Measurements from ENCODE around the gene SLIT1.
A peak's percentile ranks its signal among the peaks of the same experiment; 100 is the strongest.

The SLIT1 gene

GRCh38 chr10:97060441-97061084 is 125.2 kb downstream of the SLIT1 start:
- DNase-seq: no peak

DNA sequence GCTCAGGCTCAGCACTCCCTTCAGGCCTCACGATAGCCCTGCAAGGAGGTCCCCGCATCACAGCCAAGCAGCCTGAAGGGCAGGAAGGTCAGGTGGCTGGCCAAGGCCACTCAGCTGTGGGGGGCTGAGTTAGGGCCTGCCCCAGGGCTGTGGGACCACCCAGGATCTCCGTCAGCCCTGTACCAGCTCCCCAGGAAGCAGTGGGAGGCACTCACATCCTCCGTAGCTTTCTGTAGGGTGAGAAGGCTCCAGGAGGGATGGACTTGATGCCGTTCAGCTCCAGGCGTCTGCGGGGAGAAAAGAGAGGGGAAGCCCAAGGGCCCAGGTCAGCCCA is 125.9 kb downstream of the SLIT1 start:
- no peak for DNase-seq

- DNase-seq: no peak
Measured at GRCh38 chr10:97059006-97059871, 126.5 kb downstream of the SLIT1 start.

DNA sequence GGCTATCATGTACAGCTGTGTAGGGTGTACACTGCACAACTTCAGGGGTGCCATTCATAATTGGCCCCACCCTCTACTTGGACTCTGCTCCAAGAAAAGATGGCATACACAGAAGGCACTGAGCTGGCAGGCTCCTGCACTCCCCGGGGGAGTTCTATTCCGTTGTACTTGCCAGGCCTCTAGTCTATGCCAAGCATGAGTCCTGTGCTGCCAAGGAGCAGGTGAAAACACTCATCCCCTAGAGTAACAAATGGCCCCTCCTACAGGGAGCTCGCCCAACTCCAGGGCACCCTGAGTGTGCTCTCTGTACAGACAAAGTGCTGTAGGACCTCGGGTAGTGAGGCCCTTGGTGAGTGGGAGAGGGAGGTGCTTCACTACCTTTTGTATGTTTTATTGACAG is 127.2 kb downstream of the SLIT1 start:
- DNase-seq: no peak

GRCh38 chr10:97057491-97058235 is 128.1 kb downstream of the SLIT1 start:
- no peak for DNase-seq

- DNase-seq: no peak
Measured at GRCh38 chr10:97056003-97056630, 129.6 kb downstream of the SLIT1 start.

DNA sequence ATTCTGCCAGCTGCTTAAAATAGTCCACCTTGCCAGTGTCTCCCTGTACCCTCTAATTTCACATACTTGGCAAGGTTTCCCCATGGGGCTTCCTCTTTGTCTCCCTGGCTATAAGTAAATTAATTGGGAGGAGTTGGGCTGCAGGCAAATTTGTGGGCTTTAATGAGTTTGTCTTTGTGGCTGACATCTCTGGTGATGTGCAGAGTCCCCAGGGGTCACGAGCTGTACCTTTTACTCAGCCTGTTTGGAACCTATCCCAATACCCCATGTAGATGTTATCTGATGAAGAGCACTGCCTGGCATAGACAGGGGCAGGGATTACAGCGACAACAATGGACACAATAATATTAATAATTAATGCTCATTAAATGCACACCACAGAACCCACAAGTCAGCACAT is 132.5 kb downstream of the SLIT1 start:
- DNase-seq: peak; percentile 20

DNA sequence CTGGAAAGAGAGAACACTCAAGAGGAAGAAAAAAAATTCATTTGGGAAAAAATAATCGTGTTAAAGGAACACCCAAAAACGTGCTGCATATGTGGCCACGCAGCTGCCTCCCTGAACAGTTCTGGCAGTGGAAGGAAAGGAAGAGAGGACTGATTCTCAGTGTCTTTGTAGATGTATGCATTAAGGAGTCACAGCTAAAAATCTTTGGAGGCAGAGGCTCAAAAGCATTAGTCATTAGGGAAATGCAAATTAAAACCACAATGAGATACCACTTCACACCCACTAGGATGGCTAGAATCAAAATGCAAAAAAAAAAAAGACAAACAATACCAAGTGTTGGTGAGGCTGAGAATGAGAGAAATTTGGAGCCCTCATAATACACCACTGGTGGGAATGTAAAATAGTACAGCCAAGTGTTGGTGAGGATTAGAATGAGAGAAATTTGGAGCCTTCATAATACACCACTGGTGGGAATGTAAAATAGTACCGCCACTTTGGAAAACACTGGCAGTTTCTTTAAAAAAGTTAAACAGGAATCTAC is 134.7 kb downstream of the SLIT1 start:
- no peak for DNase-seq

DNA sequence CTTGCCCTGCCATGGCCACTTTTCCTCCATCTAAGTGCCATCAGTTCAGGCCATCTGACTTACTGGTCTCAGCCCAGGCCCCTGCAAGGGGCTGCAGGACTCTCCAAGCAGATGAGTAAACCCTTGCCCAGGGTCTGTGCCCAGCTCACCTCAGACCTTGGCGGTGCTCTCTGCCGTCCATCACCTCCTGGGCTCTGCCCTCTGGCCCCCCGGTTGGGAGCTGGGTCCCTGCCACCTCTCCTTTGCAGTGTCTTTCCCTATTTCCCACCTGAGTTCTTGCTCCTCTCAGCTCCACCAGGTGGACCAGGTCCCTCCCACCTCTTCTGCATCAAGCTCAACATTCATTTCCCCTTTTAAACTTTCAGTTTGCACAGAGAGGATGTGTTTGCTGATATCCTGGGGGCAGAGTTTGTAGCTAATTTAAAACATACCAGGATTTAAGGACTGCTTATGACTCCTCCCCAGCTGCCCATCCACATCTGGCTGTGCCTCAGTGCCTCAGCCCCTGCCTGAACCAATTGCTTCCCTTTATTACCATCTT is 135.5 kb downstream of the SLIT1 start:
- no peak for DNase-seq

DNA sequence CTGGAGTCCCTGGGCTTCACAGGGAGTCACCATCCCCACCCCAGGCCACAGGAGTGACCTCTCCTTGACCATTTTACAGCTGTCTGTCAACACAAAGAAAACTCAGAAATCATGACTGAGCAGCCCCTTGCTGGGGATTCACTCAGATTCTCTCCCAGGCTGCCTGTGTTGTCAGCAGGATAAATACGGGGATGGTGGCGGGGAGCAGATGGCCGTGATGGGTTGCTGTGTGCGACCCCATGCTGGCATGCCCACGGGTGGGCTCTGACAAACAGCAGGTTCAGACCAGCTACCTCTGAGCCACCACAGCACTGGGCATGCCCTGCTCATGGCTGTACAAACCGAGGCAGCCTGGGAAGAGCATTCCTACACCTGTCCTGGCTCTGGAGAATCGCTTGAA is 136.1 kb downstream of the SLIT1 start:
- no peak for DNase-seq

- DNase-seq: no peak
Measured at GRCh38 chr10:97048649-97049427, 136.9 kb downstream of the SLIT1 start.

- DNase-seq: no peak
Measured at GRCh38 chr10:97047788-97048187, 138.0 kb downstream of the SLIT1 start.

DNA sequence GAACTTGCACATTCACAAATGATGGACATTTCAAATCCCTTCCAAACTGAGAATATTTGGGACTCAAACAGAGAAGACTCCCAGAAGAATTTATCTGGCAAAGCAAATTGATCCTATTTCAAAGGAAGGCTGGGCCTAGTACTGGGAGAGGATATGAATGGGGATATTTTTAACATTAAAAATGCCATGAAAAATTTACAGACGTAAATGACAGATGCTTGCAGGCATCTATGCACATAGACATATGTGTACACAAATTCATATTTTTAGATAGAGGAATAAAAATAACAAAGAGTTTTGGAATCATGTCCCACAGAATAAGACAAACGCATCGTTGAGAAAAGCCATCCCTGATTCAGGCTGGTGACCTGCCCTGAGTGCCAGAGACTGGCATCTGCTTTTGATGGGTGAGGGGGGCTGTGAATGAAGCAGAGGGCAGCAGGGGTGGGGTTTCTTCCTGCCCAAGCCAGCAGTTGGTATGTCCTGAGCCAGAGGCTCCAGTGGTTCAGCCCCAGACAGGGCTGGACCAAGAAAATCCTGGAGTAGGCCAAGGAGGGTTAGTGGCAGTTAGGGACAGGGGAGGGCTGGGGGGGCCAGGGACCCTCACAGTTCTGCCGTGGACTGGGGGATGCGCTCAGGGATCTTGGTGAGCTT is 138.5 kb downstream of the SLIT1 start:
- no peak for DNase-seq

- DNase-seq: no peak
Measured at GRCh38 chr10:97046456-97047082, 139.2 kb downstream of the SLIT1 start.

GRCh38 chr10:97043563-97043855 is 142.2 kb downstream of the SLIT1 start:
- DNase-seq: no peak

GRCh38 chr10:97042716-97043562 is 142.8 kb downstream of the SLIT1 start:
- DNase-seq: no peak

DNA sequence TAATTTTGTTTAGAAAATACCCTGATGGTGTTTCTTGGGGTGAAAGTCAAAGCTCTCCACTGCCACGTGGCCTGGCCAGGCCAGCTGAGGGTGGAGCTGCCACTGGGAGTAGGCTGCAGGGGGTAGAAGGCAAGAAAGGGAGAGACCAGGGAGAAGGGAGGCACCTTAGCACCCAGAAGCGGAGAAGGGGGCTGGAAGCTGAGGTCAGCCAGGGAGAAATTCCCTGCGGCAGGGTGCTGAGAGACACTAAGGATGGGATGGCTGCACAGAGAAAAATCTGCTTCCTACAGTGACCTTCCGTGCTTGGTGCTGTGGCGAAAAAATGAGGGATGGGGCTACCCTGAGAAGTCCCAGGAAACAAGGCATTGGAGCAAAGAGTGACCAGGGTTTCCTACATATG is 143.7 kb downstream of the SLIT1 start:
- no peak for DNase-seq

DNA sequence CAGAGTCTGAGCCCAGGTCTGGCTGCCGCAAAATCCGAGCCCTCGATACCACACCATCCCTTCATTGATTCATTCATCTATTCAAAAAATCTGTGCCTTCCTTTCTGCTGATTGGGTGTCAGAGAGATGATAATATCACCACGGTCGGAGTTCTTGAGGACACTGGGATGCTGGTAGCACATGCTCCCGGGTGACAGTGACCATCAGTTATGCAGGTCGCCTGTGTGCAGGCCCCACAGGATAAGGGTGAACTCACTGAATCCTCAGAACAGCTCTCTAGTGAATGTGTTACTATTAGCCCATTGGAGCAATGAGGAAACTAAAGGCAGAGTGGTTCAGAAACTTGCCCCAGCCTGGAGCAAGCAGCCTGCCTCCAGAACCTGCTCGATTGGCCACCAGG is 145.1 kb downstream of the SLIT1 start:
- no peak for DNase-seq

DNA sequence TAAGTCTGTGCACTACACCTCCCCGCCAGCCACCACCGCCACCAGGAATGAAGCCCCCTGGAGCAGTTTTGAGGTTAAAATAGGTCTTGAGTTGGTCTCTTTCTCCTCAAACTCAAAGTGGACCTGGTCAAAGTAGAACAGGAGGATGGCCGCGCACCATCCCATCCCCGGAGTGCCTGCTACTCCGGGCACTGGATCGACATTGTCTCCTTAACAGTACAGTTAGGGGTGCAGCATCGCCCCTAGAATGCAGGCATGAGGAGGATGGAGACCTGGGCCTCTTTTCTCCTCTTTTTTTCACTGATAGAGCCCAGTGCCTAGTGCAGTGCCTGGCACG is 145.5 kb downstream of the SLIT1 start:
- no peak for DNase-seq

GRCh38 chr10:97039538-97040247 is 146.1 kb downstream of the SLIT1 start:
- DNase-seq: no peak
